A673 (cell line): ENCODE data around the gene ZNF511. TPM values are rescaled to one million over a fixed set of nuclear protein-coding genes. Genes with fewer than 3 reads are reported as not detected.
A peak's percentile ranks its signal among the peaks of the same experiment; 100 is the strongest.

Experiments used
- BruUV-seq: library from RNA; stranded (reverse); fragments of 400-500 nt; replicated peaks from 2 replicates; lab custom pipeline; 2021; lab: Mats Ljungman, UMichigan
- CTCF ChIA-PET: fragments of 300-600 bp; sonication (Branson Sonifier 250); formaldehyde crosslinking; loops from one replicate; lab custom pipeline; 2022; ENCODE audit warnings: antibody characterized with exemption; lab: Charles Lee
- POLR2A ChIA-PET: fragments of 300-600 bp; sonication (Branson Sonifier 250); formaldehyde crosslinking; loops from one replicate; lab custom pipeline; 2022; ENCODE audit warnings: antibody characterized with exemption; ENCODE audit not compliant: low non-redundant PET; lab: Charles Lee
- DNase-seq: peaks from one replicate; pipeline ENCODE4 v3.0.0-alpha.2; 2015; ENCODE audit warnings: low spot score
- H3K27ac ChIP-seq: fragments of 200-600 bp; sonication (generic); 2 replicates; pipeline ENCODE4 v1.5.1; 2016; ENCODE audit warnings: mixed run types, low read depth, mild to moderate bottlenecking, mixed read lengths, antibody characterized with exemption, low read length; ENCODE audit not compliant: poor library complexity, severe bottlenecking
- H3K27me3 ChIP-seq: fragments of 200-600 bp; sonication (generic); replicated peaks from 2 replicates; pipeline ENCODE4 v1.6.1; 2017; ENCODE audit warnings: mixed run types, low read depth, mild to moderate bottlenecking, mixed read lengths, antibody characterized with exemption, low read length; ENCODE audit not compliant: insufficient read depth, poor library complexity
- H3K36me3 ChIP-seq: fragments of 200-600 bp; sonication (generic); 2 replicates; pipeline ENCODE4 v1.6.1; 2016; ENCODE audit warnings: mixed run types, mild to moderate bottlenecking, mixed read lengths, antibody characterized with exemption, low read length; ENCODE audit not compliant: insufficient read depth, poor library complexity, severe bottlenecking
- H3K4me1 ChIP-seq: fragments of 200-600 bp; sonication (generic); 2 replicates; pipeline ENCODE4 v1.6.1; 2017; ENCODE audit warnings: mixed run types, mild to moderate bottlenecking, mixed read lengths, antibody characterized with exemption, low read length; ENCODE audit not compliant: insufficient read depth, poor library complexity, severe bottlenecking
- H3K4me3 ChIP-seq: fragments of 200-600 bp; sonication (generic); 2 replicates; pipeline ENCODE4 v1.5.1; 2016; ENCODE audit warnings: low read depth, mixed run types, mild to moderate bottlenecking, mixed read lengths, low read length; ENCODE audit not compliant: poor library complexity, severe bottlenecking
- H3K9me3 ChIP-seq: fragments of 200-600 bp; sonication (generic); 2 replicates; pipeline ENCODE4 v1.6.1; 2016; ENCODE audit warnings: mixed run types, low read depth, mild to moderate bottlenecking, mixed read lengths, antibody characterized with exemption, low read length; ENCODE audit not compliant: poor library complexity, severe bottlenecking
- EZH2 ChIP-seq: fragments of 200-600 bp; sonication (generic); IDR thresholded peaks from 2 replicates; pipeline ENCODE4 v1.6.1; 2017; ENCODE audit warnings: borderline replicate concordance, low read depth, mild to moderate bottlenecking, mixed read lengths, antibody characterized with exemption, low read length; ENCODE audit not compliant: poor library complexity, severe bottlenecking
- intact Hi-C: fragments of 100-400 bp; cut with micrococcal nuclease; formaldehyde crosslinking; loops from one replicate; pipeline ENCODE4 v1.10.0; 2022; ENCODE audit not compliant: unreplicated experiment
- total RNA-seq: library from RNA; stranded (reverse); gene quantifications from 2 replicates; pipeline ENCODE4 v1.2.3, GENCODE V29; 2021
- TF ChIP-seq, protein P1 (sequence below): fragments of 300-800, 200-600 bp; sonication (generic); conservative IDR thresholded peaks from 2 replicates; pipeline ENCODE4 v1.5.1; 2017; ENCODE audit warnings: low read depth, mild to moderate bottlenecking, antibody characterized with exemption, low read length, moderate library complexity, mixed read lengths

ZNF511 gene
- total RNA-seq, 1 experiment from 2014 or later, result 61.4 TPM

- no peak for DNase-seq
- no TSS peak for BruUV-seq
- POLR2A ChIA-PET, result no interaction called here
Measured at GRCh38 chr10:133359554-133359971, 50.8 kb downstream of the ZNF511 start.

GRCh38 chr10:133359972-133360610, 51.4 kb downstream of the ZNF511 start:
- no peak for TF ChIP-seq EZH2
- TF ChIP-seq, protein P1, sequence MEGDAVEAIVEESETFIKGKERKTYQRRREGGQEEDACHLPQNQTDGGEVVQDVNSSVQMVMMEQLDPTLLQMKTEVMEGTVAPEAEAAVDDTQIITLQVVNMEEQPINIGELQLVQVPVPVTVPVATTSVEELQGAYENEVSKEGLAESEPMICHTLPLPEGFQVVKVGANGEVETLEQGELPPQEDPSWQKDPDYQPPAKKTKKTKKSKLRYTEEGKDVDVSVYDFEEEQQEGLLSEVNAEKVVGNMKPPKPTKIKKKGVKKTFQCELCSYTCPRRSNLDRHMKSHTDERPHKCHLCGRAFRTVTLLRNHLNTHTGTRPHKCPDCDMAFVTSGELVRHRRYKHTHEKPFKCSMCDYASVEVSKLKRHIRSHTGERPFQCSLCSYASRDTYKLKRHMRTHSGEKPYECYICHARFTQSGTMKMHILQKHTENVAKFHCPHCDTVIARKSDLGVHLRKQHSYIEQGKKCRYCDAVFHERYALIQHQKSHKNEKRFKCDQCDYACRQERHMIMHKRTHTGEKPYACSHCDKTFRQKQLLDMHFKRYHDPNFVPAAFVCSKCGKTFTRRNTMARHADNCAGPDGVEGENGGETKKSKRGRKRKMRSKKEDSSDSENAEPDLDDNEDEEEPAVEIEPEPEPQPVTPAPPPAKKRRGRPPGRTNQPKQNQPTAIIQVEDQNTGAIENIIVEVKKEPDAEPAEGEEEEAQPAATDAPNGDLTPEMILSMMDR, result no peak
- no TSS peak for BruUV-seq
- H3K27me3 ChIP-seq, result no peaks in the 10 kb centered on the region
- ChIA-PET CTCF (no interaction called here), POLR2A (no interaction called here)
- H3K4me3 ChIP-seq, result no peak overlapping the region
- H3K9me3 ChIP-seq, result no peaks in the 10 kb centered on the region
- H3K27ac ChIP-seq, result no peak overlapping the region
- H3K36me3 ChIP-seq, result peaks cover 11% of the 10 kb centered on the region
- intact Hi-C loops, result no loop called here
- no peaks in the 10 kb centered on the region for H3K4me1 ChIP-seq
- no peak for DNase-seq

More at GRCh38 chr10:133359554-133359971, 50.8 kb downstream of the ZNF511 start:
- H3K4me1 ChIP-seq, result no peaks in the 10 kb centered on the region
- no peaks in the 10 kb centered on the region for H3K9me3 ChIP-seq
- H3K27me3 ChIP-seq, result no peaks in the 10 kb centered on the region
- CTCF ChIA-PET, result no interaction called here
- H3K4me3 ChIP-seq, result no peak overlapping the region
- intact Hi-C loops, result no loop called here
- TF ChIP-seq, protein P1, result no peak
- peaks cover 10% of the 10 kb centered on the region for H3K36me3 ChIP-seq
- H3K27ac ChIP-seq, result no peak overlapping the region

DNA sequence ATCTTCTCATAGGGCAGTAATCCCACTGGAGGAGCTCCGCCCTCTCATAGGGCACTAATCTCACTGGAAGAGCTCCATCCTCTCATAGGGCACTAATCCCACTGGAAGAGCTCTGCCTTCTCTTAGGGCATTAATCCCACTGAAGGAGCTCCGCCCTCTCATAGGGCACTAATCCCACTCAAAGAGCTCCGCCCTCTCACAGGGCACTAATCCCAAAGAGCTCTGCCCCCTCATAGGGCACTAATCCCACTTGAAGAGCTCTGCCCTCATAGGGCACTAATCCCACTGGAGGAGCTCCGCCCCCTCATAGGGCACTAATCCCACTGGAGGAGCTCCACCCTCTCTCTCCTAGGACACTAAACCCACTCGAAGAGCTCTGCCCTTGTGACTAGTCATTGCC, 52.5 kb downstream of the ZNF511 start:
- CTCF ChIA-PET, result interaction anchor here (0.6 kb wide), 1 partner anchor 37 kb away, joined by 4 read pairs; no protein-coding TSS in a partner anchor
- no peak for DNase-seq
- Histone ChIP-seq H3K4me1 (no peaks in the 10 kb centered on the region), H3K4me3 (no peak overlapping the region), H3K27ac (peak overlapping the region; percentile 6), H3K36me3 (peaks cover 21% of the 10 kb centered on the region), H3K27me3 (no peaks in the 10 kb centered on the region), H3K9me3 (no peaks in the 10 kb centered on the region)
- POLR2A ChIA-PET, result no interaction called here
- no TSS peak for BruUV-seq
- TF ChIP-seq, protein P1, result no peak
- no peak for TF ChIP-seq EZH2
- intact Hi-C loops, result no loop called here
